Measurements from ENCODE around the gene PARD3. TPM values are rescaled to one million over a fixed set of nuclear protein-coding genes. Genes with fewer than 3 reads are reported as not detected.
"Not testable (repeated sequence)": the region's sequence is repeated elsewhere in the genome, so short reads cannot be mapped to it uniquely, and the experiment has no call there.

The PARD3 gene
- total and polyA plus RNA-seq, 2 experiments from 2014 or later = 47.2 to 59.7 TPM

DNA sequence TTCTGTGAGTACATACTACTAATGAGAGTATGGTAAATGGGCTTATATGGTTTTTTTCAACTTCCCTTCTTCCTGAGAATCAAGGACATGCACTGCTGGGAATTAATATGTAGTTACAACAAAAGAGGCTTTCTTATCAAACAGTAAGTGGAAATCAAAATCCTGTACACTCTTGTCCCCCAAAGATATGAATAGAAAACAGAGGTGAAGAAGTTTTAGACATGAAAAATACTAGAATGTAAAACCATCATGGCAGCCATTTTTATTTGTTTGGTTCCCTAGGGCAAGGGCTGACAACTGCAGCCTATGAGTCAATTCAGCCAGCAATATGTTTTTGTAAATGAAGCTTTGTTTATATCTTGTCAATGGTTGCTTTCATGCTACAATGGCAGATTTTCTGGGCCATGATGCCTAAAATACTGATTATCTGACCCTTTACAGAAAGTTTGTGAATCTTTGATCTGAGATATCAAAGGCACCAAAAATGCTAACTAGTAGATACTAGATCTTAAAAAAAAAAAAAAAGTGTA, 422.4 kb downstream of the PARD3 start:
- Histone ChIP-seq H3K4me3 (no peak overlapping the region), H3K36me3 (replicated peaks; ENCODE audit: insufficient read depth, low read depth) (no peaks in the 10 kb centered on the region), H4K20me1 (ENCODE audit: insufficient read depth, poor library complexity, severe bottlenecking) (no peaks in the 10 kb centered on the region), H3K9me3 (ENCODE audit: low read depth) (no peaks in the 10 kb centered on the region), H3K9me2 (replicated peaks; ENCODE audit: insufficient read depth) (no peaks in the 10 kb centered on the region), H2AFZ (no peak overlapping the region), H3K4me1 (ENCODE audit: insufficient read depth) (no peaks in the 10 kb centered on the region), H3K79me2 (no peaks in the 10 kb centered on the region), H3K4me2 (no peak overlapping the region), H3K27me3 (no peaks in the 10 kb centered on the region), H3K27ac (no peak overlapping the region)
- TF ChIP-seq EZH2 (IDR thresholded peaks at IDR 0.05; ENCODE audit: borderline replicate concordance) (no peak), EZH2phosphoT487 (IDR thresholded peaks at IDR 0.05; ENCODE audit: low read depth, severe bottlenecking, unreplicated experiment) (no peak), CTCF (IDR thresholded peaks at IDR 0.05; ENCODE audit: poor library complexity) (no peak)
- no peak for DNase-seq (ENCODE audit: low spot score)

DNA sequence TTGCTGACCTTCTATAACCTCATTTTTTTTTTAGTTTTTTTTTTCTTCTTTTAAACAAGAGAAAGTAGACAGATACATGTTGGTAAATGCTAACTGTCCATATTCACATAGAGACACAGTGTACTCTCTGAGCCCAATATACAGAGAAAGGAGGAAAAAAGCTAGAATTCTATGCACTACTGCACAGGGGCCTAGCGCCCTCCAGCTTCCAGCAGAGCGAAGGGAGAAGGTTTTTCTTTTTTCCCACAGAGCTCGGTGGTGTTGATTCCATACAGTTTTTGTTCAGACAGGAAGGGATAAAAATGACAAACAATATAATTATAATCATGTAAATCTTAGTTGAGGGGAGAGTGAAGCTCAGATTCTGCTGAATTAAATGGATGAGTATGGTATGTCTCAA, 423.9 kb downstream of the PARD3 start:
- not testable (repeated sequence) for H3K79me2 ChIP-seq; H3K9me3 ChIP-seq (ENCODE audit: low read depth); DNase-seq (ENCODE audit: low spot score); H3K27me3 ChIP-seq; H3K36me3 ChIP-seq (replicated peaks; ENCODE audit: insufficient read depth, low read depth); H3K27ac ChIP-seq; H4K20me1 ChIP-seq (ENCODE audit: insufficient read depth, poor library complexity, severe bottlenecking); H3K9me2 ChIP-seq (replicated peaks; ENCODE audit: insufficient read depth); H2AFZ ChIP-seq; H3K4me3 ChIP-seq; H3K4me2 ChIP-seq; H3K4me1 ChIP-seq (ENCODE audit: insufficient read depth)
- WGBS (ENCODE audit: low lambda C conversion rate, missing lambda C conversion rate) = 82% methylated on average over 3 of the region's 3 CpGs
- peak; percentile 23 for TF ChIP-seq CTCF (IDR thresholded peaks at IDR 0.05; ENCODE audit: poor library complexity)

DNA sequence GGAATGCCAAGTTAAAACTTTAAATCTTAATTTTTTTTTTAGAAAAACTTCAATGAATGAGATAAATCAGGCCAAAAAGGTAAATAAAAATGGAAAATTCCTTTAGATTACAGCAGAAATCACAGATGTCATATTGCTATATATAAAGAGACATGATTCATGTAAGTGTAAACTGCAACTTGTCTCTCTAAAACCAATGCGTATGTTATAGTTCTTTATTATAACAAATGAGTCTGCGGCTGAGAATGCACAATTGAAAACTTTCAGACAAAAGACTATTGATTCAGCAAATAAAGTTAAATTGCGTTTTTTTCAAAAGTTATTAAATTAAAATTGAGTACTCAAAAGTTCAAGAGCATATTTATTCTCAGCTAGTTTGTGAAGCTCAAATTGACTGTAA, 425.3 kb downstream of the PARD3 start:
- Histone ChIP-seq H3K9me2 (replicated peaks; ENCODE audit: insufficient read depth) (no peaks in the 10 kb centered on the region), H3K4me1 (ENCODE audit: insufficient read depth) (no peaks in the 10 kb centered on the region), H4K20me1 (ENCODE audit: insufficient read depth, poor library complexity, severe bottlenecking) (no peaks in the 10 kb centered on the region), H3K27ac (no peak overlapping the region), H3K79me2 (no peaks in the 10 kb centered on the region), H3K9me3 (ENCODE audit: low read depth) (no peaks in the 10 kb centered on the region), H2AFZ (no peak overlapping the region), H3K4me2 (no peak overlapping the region), H3K36me3 (replicated peaks; ENCODE audit: insufficient read depth, low read depth) (no peaks in the 10 kb centered on the region), H3K4me3 (no peak overlapping the region), H3K27me3 (no peaks in the 10 kb centered on the region)
- TF ChIP-seq CTCF (IDR thresholded peaks at IDR 0.05; ENCODE audit: poor library complexity) (no peak), EZH2phosphoT487 (IDR thresholded peaks at IDR 0.05; ENCODE audit: low read depth, severe bottlenecking, unreplicated experiment) (no peak), EZH2 (IDR thresholded peaks at IDR 0.05; ENCODE audit: borderline replicate concordance) (no peak)
- no peak for DNase-seq (ENCODE audit: low spot score)
- WGBS (ENCODE audit: low lambda C conversion rate, missing lambda C conversion rate) = 95% methylated on average over 3 of the region's 3 CpGs

DNA sequence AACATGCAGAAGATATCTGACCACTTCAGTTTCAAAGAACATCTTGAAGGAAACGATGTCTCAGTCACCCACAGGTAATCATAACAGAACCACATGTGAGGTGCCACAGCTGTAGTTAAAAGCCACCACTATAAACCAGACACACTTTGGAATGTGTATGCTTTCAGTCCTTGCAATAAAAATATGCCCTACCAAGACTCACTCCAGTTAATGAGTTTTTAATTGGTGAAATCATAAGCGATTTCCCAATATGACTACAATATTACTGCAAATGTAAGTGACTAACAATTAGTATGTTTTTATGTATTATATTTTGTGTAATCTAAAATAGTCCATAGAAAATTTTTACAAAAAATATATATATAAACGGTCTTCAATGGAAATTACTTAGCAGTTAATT, 428.2 kb downstream of the PARD3 start:
- Histone ChIP-seq H3K27me3 (no peaks in the 10 kb centered on the region), H3K4me3 (no peak overlapping the region), H3K9me2 (replicated peaks; ENCODE audit: insufficient read depth) (no peaks in the 10 kb centered on the region), H3K9me3 (ENCODE audit: low read depth) (no peaks in the 10 kb centered on the region), H2AFZ (no peak overlapping the region), H3K4me1 (ENCODE audit: insufficient read depth) (no peaks in the 10 kb centered on the region), H3K27ac (no peak overlapping the region), H3K36me3 (replicated peaks; ENCODE audit: insufficient read depth, low read depth) (no peaks in the 10 kb centered on the region), H4K20me1 (ENCODE audit: insufficient read depth, poor library complexity, severe bottlenecking) (no peaks in the 10 kb centered on the region), H3K79me2 (no peaks in the 10 kb centered on the region), H3K4me2 (no peak overlapping the region)
- no peak for TF ChIP-seq EZH2phosphoT487 (IDR thresholded peaks at IDR 0.05; ENCODE audit: low read depth, severe bottlenecking, unreplicated experiment)
- no peak for TF ChIP-seq EZH2 (IDR thresholded peaks at IDR 0.05; ENCODE audit: borderline replicate concordance)
- TF ChIP-seq CTCF (IDR thresholded peaks at IDR 0.05; ENCODE audit: poor library complexity) = no peak
- WGBS (ENCODE audit: low lambda C conversion rate, missing lambda C conversion rate) = 92% methylated on average over 3 of the region's 3 CpGs
- DNase-seq (ENCODE audit: low spot score) = no peak
